Limb (tissue), 2 donors: ENCODE data around the gene PISD.
A peak's percentile ranks its signal among the peaks of the same experiment; 100 is the strongest.

Experiments used
- DNase-seq, 2 donors: peaks; one replicate each; pipeline ENCODE4 v3.0.0-alpha.2; 2016; ENCODE audit errors: extremely low spot score in 2 of 2

Gene PISD

GRCh38 chr22:31626427-31627150 lies 35.4 kb downstream of the PISD start:
- DNase-seq, result no peak

GRCh38 chr22:31625661-31626426 lies 36.2 kb downstream of the PISD start:
- DNase-seq, result peak; percentile 47 to 78

GRCh38 chr22:31625257-31625640 lies 36.8 kb downstream of the PISD start:
- DNase-seq, result no peak

- DNase-seq, result no peak
Measured at GRCh38 chr22:31623592-31624304, 38.3 kb downstream of the PISD start.

DNA sequence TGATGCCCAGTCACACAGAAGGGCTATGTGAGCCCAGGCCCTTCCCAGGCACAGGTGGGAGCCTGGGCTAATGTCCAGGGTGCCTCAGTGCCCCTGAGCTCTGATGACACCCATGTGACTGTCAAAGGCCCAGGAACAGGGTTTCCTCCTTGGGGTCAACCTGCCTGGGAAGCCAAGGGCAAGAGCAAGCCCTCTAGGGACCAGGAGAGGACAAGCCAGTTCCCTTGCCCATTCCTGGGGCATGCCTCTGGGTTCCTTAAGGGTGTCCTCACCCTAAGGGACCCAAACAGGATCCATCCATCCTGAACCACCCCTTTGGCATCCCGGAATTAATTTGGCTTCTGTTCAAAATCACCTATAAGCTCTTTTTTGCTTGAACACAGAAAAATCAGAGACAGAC lies 39.0 kb downstream of the PISD start:
- DNase-seq, result no peak

DNA sequence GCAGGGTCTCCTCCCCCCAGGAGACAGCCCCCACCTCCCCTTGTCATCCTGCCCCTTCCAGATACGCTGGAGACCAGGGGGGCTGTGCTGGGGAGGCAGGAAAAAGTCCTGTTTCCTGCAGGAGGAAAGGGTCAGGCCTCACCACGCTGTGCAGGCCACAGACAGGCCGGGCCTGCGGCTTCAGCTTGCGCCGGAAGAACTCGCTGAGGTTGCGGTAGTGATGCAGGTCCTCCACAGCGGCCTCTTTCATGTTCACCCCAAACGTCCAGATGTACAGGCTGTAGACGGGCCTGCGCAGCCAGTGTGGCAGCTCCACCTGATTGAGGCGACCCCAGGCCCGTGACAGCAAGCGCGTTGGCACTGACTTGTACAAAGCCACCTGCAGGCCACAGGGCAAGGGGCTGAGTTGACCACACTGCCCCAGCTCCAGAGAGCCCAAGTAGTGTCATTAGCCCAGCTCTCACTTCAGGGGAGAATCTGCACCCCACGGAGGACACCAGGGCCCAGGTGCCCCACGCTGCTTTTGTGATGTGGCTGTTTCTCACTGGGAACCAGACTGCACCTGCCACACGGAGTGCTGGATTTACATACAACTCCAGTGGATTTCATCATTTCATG lies 40.4 kb downstream of the PISD start:
- no peak for DNase-seq

DNA sequence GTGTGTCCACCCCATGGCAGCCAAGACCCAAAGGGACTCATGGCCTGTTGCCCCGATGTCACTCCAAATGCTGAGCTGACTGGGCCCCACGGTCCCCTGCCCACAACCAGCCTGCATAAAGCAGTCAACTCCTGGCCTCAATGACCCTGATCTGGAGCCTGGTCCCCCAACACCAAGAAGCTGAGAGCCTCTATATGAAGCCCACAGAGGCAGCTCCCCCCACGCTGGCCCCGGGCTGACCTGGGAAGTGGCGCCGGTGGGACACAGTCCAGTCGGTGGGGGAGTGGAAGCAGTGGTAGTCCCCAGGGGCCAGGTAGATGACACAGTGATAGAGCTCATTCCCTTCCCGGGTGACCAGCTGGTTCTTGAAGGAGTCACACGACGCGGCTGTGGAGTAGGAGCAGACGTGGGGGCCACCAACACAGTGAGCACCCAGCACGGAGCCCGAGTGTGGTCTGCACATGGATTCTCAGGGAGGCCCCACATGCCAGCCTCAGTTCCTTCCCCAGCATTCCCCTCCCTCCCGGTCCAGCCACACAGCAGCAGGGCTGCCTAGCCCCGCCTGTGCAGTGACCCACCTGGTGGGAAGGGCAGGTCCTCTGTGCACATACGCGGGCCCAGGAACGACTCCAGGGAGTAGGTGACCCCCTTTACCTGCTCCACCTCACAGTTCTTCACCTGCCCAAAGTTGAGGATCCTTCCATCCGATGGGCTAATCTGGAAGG lies 41.1 kb downstream of the PISD start:
- DNase-seq, result no peak

- DNase-seq, result no peak
Measured at GRCh38 chr22:31619611-31620300, 42.3 kb downstream of the PISD start.

DNA sequence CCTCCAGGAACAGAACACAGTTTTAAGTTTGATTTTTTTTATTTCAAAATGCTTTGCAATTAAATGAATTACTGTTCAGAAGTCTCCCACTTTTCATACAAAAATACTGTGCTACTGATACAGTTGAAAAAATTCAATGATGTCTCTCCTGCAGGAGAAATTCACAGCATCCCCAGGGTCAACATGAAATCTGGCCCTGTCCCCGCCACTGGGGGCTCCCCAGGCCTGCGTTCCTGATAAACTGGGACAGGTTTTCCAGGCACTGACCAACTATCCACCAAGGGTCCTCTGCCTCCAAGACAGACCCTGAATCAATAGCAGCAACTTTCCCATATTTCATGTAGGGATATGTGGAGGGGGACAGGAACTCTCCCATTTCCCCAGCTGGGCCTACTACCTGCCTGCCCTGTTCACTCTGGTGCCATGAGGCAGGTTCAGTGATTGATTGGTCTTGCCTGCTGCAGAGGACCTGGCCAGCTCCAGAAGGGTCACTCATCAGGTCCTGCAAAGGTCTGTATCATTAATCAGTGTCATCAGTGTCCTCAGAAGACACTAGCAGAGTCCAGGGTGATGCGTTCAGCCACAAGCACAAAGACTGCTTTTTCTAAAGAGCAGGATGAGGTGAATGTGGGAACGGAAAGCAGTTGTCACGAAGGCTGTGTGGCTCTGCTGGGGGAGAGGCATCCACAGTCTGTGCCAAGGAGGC lies 43.4 kb downstream of the PISD start:
- DNase-seq, result no peak

DNA sequence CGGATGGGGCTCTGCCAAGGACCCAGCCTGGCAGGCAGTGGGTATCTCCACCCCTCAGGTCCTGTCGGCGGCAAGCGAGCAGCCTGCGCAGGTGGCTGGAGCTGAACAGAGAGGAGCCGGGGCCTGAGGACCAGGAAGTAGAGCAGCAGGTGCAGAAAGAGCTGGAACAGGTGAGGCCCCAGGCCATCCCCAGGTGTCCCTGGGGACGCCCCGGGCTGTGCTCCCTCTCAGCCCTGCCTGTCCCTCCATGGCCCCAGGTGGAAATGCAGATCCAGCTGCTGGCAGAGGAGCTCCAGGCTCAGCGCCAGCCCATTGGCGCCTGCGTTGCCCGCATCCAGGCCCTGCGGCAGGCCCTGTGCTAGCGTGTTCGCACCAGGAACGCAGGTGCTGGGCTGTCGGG lies 44.0 kb downstream of the PISD start:
- DNase-seq, result no peak

DNA sequence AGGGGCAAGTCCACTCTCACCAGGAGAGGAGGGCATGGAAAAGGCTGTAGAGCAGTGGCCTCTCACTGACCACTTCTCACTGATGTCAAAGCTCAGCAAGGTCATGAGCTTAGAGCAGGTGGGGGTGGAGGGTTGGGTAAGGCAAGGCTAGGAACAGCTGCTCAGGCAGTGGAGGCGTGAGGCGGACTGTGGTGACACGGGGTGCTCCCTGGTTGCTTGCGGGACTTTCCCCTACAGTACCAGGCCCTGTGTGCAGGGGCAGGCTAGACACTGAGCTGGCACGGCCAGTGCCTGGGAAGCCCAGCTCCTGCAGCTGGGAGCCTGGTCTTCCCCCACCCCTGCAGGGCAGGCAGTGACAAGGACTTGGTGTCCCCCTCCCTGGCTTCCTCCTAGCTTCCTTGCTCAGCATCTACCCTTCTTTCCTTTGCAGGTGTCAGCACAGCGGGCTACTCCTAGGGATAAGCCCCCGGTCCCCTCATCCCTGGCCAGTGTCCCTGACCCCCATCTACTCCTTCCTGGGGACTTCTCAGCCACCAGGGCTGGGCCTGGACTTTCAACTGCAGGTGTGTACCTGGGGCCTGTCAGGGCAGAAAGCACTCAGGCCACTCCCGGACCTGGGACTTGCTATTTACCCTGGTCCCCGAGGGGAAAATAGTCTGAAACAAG lies 45.6 kb downstream of the PISD start:
- peak in 1 of 2 donors; percentile 31 for DNase-seq

- DNase-seq, result no peak
Measured at GRCh38 chr22:31615940-31616314, 46.1 kb downstream of the PISD start.

DNA sequence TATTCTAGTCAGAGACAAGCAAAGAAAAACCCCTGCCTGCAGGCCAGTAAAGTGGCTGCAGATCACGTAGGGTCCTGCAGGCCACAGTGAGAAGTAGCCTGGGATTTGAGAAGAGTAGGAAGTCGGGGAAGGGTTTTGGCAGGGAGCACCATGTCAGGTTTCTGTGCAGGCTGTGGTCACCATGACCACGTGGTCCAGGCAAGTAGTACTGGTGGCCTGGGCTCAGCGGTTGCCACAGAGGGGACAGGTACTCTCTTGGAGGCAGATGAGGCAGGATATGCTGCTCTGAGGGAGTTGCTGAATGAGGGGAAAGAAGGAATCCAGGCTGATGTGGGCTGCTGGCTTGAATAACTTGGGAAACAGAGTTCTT lies 46.5 kb downstream of the PISD start:
- no peak for DNase-seq

- no peak for DNase-seq
Measured at GRCh38 chr22:31614781-31615490, 47.1 kb downstream of the PISD start.

DNA sequence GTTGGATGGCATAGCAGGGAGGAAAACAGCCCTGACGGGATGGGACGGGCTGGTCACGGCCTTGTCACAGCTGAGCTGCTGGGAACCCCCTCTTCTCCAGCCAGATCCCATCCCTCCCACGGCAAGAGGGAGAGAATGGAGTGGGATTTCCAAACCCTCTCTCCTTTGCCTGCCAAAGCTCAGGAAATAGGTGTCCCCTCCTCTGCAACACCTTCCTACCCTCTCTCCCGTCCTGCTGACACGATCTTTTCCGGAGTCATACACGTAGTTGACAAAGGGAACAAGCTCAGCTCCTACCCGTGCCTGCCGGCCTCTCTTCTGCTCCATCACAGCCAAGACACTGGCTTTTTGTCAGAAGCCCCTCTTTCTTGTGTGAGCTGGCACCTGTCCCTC lies 48.1 kb downstream of the PISD start:
- DNase-seq, result no peak

- DNase-seq, result no peak
Measured at GRCh38 chr22:31613286-31613903, 48.6 kb downstream of the PISD start.

- no peak for DNase-seq
Measured at GRCh38 chr22:31612891-31613285, 49.1 kb downstream of the PISD start.

- DNase-seq, result peak in 1 of 2 donors; percentile 34
Measured at GRCh38 chr22:31611061-31611760, 50.8 kb downstream of the PISD start.
